HTERT RPE-1 (cell line): ENCODE measurements around the gene NEK8.
"Not testable (repeated sequence)": the region's sequence is repeated elsewhere in the genome, so short reads cannot be mapped to it uniquely, and the experiment has no call there.

Experiments used
- in situ Hi-C: fragments of 300-500 bp; cut with MboI; formaldehyde crosslinking; loops from 4 replicates; pipeline ENCODE4 v1.14.3; 2020; ENCODE audit warnings: low sequenced_read_pairs

NEK8 gene

DNA sequence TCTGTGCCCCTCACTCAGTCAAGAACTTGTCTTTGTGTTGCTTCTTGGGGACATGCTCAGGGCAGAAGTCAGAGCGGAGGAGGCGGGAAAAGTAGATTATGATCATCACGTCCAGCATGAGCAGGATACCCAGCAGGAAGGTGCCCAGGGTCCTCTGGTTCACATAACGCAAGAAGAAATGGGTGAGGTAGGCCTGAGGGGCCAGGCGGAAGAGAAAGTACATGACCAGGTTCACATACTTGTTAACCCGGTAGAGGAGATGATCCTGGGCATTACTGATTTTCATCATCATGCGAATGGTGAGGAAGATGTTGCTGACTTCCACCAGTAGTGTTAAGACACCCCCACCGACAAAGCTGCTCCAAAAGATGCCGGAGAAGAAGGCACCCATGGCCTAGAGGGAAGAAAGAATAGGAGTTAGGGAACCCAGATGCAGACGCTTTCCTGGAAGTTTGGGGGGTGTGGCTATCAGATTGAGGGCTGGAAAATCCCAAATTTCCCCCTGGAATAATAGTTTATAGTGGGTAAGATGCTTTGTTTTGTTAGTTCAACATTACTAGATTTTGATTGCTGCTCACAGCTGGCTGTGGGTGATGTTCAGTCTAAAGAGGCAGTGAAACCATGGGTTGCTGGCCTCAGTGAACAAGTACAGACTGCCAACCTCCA is 4.0 kb upstream of the NEK8 start:
- in situ Hi-C loops = no loop called here

DNA sequence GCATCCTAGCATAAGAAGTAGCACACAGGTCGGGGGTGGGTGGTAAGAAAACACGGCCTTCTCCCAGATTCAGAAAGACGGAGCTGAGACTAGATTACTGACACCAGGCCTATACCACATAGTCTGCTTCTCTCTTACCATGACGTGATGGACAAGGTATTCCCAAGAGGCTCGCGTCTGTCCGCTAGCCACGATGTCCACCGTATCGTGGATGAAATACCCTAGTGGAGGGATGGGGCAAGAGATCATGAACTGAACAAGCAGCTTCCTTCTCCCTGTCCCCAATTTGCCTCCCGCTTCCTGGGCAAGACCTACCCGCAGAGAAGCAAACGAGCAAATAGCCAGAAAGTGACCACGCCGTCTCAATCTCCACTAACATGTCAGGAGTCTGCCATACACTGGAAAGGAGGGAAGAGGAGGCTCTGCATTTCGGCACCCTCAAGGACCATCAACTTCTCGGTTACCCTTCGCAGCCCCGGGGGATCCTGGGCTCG is 3.4 kb upstream of the NEK8 start:
- in situ Hi-C loops = no loop called here

DNA sequence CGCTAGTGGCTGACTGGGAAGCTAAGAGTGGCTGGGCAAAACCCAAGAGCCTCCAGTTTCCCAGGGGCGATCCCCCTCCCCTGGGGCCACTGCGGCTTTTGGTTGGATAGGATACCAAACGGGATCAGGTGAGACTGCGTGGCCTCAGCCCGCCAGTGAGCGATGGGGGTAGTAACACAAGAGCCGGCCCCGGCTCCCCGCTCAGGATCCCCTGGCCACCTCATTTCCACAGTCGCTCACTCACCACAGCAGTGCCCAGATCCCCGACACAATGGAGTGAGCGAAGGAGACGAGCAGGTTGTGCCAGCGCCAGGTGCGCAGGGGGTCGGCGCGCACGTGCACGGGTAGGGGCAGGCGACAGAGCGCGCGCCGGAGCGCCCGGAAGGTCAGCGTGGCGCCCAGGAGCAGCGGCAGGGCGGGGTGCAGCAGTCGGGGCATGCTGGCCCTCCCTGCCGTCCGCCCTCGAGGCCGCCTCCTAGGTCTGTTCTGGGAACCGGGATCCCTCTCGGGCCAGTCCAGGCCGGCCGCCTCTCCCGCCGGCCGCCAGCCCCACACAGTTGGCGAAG is 2.8 kb upstream of the NEK8 start:
- in situ Hi-C loops = no loop called here

DNA sequence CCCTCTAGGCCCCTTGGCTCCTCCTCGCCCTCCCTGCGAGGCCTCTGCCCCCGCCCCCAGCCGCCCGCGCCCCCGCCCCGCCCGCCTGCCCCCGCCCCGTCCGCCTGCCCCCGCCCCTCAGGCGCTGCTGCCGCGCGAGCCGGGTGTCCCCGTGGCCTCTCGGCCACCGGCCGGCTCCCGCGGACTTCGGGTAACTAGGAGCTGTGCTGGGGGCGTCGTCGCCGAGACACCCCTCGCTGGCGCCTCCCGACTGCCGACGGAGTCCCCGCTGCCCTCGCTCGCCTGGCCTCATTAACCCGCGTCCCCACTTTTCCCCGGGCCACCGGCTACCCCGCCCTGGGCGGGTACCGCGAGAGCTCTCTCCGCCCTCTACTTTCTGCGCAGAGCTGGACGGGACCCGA is 2.4 kb upstream of the NEK8 start, which contains the start of gene TLCD1:
TSS of gene TLCD1 (minus strand) at position 8 of the 401 bp plus-strand sequence. CDS start 136 bp downstream, outside the sequence.
- in situ Hi-C loops = no loop called here

- in situ Hi-C loops = no loop called here
These were observed 1.7 kb upstream of the NEK8 start for GRCh38 chr17:28726627-28727491.

- in situ Hi-C loops = no loop called here
These were observed 1.4 kb downstream of the NEK8 start for GRCh38 chr17:28729950-28730330.

DNA sequence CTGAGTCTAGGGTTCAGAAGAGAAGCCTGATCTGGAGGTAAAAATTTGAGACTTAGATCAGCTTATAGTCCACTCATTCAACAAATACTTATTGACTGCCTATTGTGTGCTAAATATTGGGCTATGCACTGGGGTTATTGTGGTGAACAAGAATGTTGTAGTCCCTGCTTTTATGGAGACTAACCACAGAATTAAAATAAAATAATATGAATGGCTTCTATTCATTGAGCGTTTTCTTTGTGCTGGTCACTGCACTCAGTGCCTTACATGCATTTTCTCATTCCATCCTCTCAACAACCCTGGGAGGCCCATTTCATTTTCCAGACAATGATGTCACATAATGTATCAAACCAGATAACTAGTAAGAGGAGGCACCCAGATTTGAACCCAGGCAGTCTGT is 4.8 kb downstream of the NEK8 start:
- in situ Hi-C loops = no loop called here

DNA sequence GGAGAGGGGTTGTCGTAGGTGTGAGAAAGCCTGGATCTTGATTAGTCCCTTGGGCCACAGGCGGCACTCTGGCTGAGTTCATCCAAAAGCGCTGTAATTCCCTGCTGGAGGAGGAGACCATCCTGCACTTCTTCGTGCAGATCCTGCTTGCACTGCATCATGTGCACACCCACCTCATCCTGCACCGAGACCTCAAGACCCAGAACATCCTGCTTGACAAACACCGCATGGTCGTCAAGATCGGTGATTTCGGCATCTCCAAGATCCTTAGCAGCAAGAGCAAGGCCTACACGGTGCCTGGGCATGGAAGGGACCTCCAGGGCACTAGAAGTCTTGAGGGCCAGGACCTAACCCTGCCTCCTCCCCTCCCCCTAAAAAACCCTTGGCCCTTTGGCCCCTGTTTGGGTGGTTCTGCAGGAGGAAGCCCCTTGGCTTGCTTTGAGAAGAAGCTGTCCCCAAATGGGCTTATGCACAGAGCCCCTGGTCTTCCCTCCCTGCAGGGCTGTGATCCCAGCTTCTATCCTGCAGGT is 6.2 kb downstream of the NEK8 start:
- in situ Hi-C loops = no loop called here

GRCh38 chr17:28735242-28735722 is 6.7 kb downstream of the NEK8 start:
- in situ Hi-C loops = no loop called here

DNA sequence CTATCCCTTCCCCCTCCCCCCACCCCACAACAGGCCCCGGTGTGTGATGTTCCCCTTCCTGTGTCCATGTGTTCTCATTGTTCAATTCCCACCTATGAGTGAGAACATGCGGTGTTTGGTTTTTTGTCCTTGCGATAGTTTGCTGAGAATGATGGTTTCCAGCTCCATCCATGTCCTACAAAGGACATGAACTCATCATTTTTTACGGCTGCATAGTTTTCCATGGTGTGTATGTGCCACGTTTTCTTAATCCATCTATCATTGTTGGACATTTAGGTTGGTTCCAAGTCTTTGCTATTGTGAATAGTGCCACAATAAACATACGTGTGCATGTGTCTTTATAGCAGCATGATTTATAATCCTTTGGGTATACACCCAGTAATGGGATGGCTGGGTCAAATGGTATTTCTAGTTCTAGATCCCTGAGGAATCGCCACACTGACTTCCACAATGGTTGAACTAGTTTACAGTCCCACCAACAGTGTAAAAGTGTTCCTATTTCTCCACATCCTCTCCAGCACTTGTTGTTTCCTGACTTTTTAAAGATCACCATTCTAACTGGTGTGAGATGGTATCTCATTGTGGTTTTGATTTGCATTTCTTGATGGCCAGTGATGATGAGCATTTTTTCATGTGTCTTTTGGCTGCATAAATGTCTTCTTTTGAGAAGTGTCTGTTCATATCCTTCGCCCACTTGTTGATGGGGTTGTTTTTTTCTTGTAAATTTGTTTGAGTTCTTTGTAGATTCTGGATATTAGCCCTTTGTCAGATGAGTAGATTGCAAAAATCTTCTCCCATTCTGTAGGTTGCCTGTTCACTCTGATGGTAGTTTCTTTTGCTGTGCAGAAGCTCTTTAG is 7.6 kb downstream of the NEK8 start:
- in situ Hi-C loops = not testable (repeated sequence)

- in situ Hi-C loops = no loop called here
These were observed 8.7 kb downstream of the NEK8 start for GRCh38 chr17:28737316-28737715.

- in situ Hi-C loops = no loop called here
These were observed 9.4 kb downstream of the NEK8 start for GRCh38 chr17:28737770-28738679.

- in situ Hi-C loops = no loop called here
These were observed 10.2 kb downstream of the NEK8 start for GRCh38 chr17:28738680-28739384.

DNA sequence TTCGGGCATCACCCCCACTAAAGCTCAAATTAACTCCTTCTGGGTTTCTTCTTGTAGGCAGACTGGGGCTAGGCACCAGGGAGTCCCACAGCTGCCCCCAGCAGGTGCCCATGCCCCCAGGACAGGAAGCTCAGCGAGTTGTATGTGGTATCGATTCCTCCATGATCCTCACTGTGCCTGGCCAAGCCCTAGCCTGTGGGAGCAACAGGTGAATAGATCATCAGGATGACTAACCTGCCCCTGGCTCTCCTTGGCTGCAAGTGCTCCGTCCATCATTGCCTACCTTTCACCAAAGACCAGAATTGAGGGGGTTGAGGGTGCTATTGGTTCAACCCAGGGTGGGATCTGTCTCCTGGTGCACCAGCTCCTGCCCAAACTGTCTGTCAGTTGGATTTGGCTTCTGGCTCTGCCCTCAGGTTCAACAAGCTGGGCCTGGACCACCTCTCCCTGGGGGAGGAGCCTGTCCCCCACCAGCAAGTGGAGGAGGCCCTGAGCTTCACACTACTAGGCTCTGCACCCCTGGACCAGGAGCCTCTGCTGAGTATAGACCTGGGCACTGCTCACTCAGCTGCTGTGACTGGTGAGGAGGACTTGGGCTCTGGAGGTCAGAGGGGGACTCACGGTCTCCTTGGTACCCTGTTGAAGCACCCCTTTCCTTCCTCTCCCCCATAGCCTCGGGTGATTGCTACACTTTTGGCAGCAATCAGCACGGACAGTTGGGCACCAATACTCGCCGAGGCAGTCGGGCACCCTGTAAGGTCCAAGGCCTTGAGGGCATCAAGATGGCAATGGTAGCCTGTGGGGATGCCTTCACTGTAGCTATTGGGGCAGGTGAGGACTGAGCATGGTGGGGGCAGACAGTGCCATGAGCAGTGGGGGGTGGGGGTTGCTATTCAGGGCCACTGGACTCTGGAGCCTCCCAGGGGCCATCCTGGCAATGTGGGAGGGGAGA is 12.1 kb downstream of the NEK8 start:
- in situ Hi-C loops = no loop called here

DNA sequence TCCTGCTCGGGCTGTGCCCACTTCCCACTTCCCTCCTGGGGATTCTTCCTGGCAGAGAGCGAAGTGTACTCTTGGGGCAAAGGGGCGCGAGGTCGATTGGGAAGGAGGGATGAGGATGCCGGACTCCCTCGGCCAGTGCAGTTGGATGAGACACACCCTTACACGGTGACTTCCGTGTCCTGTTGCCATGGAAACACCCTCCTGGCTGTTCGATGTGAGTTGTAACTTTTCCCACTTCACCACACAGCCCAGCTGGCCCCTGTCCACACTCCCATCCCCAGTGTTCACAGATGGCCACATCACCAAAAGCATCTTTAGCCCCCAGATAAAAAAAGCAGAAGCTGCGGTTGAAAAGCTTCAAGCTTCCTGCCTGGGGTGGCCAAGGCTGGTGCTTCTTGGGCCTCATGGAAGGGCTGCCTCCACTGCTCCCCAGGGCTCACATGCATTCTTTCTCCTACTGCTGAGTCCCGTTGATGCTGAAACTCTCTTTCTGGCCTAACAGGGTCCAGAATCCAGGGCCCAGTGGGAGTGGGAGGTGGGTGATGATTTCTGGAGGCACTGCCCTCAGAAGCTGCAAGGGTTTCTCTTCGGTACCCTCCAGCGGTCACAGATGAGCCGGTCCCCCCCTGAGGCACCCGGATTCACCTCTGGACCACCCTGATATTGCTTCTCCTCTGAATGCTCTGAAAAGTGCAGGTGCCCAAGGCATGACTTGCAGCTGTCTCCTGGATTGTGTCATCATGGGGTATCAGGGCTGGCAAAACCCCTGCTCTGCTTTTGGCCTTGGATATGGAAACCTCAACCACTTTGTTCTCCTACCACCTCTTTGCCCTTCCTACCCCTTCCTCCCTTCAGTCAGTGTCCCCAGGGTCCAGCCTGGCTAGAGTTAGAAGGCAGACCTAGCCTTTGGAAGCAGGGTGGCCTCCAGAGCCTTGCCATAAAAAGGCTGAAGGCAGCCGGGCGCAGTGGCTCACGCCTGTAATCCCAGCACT is 13.1 kb downstream of the NEK8 start:
- in situ Hi-C loops = no loop called here
